H1 (cell line): ENCODE measurements around the gene FBXL17.

Experiments used
- CHD2 ChIP-seq: IDR thresholded peaks from 2 replicates; pipeline ENCODE4 v1.6.1; 2012; ENCODE audit warnings: low read length, improper control_type of control experiment
- POLR2A ChIP-seq, 2 experiments: IDR thresholded peaks; 1 replicate in 1 of 2; 2 replicates in 1 of 2; pipeline ENCODE4 v1.6.1; 2011; ENCODE audit warnings: low read depth in 2 of 2, low read length in 2 of 2, mild to moderate bottlenecking in 2 of 2; ENCODE audit errors: control extremely low read depth in 1 of 2
- TAF1 ChIP-seq: IDR thresholded peaks from 2 replicates; pipeline ENCODE4 v1.6.1; 2011; ENCODE audit warnings: mild to moderate bottlenecking, low read depth, low read length
- TF ChIP-seq, protein P1 (sequence below), 3 experiments: IDR thresholded peaks; 1 replicate in 2 of 3; 2 replicates in 1 of 3; pipeline versions ENCODE4 v1.5.1 to v1.6.1; 2011; ENCODE audit warnings: low read length in 3 of 3, mild to moderate bottlenecking in 3 of 3, inconsistent platforms in 2 of 3, low read depth in 1 of 3, moderate library complexity in 1 of 3; ENCODE audit not compliant: insufficient read depth in 1 of 3; ENCODE audit errors: control extremely low read depth in 1 of 3
- TF ChIP-seq, protein P2 (sequence below): IDR thresholded peaks from 2 replicates; pipeline ENCODE4 v1.6.1; 2012; ENCODE audit warnings: low read length, inconsistent platforms

DNA sequence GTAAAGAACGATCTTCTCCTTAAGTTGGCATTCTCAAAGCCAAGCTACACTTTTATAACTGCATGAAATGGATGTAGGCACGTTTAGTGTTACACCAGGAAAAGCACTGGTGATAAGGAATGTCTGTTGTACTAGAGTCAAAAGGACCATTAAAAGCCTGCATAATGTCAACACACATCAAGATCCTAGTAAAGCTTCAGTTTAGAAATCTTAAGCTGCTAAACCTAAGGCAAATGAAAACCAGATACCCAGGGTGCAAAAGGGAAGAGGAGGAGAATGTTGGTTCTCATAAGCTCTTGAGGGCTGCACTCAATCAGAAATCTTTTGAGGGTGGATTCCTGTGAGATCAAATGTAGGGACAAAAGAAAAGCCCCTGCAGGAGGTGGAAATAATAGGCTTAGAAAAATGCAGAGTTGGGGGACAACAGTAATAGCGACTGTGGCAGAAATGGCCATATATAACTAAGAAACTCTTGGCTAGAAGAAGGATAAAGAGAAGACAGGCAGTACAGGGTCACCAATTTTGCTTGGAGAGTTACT lies 148.2 kb downstream of the FBXL17 start:
- TF ChIP-seq, protein P1, sequence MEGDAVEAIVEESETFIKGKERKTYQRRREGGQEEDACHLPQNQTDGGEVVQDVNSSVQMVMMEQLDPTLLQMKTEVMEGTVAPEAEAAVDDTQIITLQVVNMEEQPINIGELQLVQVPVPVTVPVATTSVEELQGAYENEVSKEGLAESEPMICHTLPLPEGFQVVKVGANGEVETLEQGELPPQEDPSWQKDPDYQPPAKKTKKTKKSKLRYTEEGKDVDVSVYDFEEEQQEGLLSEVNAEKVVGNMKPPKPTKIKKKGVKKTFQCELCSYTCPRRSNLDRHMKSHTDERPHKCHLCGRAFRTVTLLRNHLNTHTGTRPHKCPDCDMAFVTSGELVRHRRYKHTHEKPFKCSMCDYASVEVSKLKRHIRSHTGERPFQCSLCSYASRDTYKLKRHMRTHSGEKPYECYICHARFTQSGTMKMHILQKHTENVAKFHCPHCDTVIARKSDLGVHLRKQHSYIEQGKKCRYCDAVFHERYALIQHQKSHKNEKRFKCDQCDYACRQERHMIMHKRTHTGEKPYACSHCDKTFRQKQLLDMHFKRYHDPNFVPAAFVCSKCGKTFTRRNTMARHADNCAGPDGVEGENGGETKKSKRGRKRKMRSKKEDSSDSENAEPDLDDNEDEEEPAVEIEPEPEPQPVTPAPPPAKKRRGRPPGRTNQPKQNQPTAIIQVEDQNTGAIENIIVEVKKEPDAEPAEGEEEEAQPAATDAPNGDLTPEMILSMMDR (IDR thresholded peaks at IDR 0.05; ENCODE audit: control extremely low read depth in 1 of 3, insufficient read depth in 1 of 3, low read depth in 1 of 3, low read length in 3 of 3), result no peak
- TF ChIP-seq CHD2 (no peak), POLR2A (IDR thresholded peaks at IDR 0.05; ENCODE audit: control extremely low read depth in 1 of 2, low read depth in 2 of 2, low read length in 2 of 2) (no peak), TAF1 (no peak)
- TF ChIP-seq, protein P2, sequence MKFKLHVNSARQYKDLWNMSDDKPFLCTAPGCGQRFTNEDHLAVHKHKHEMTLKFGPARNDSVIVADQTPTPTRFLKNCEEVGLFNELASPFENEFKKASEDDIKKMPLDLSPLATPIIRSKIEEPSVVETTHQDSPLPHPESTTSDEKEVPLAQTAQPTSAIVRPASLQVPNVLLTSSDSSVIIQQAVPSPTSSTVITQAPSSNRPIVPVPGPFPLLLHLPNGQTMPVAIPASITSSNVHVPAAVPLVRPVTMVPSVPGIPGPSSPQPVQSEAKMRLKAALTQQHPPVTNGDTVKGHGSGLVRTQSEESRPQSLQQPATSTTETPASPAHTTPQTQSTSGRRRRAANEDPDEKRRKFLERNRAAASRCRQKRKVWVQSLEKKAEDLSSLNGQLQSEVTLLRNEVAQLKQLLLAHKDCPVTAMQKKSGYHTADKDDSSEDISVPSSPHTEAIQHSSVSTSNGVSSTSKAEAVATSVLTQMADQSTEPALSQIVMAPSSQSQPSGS, result no peak
